NT2/D1 (cell line): ENCODE data around the gene TERT.

ENCODE experiments used
- DNase-seq: peaks from one replicate; pipeline ENCODE4 v3.0.0-alpha.2; 2011; ENCODE audit warnings: low read depth, low spot score
- H3K27me3 ChIP-seq: 2 replicates; pipeline ENCODE4 v1.6.0; 2011; ENCODE audit warnings: mild to moderate bottlenecking; ENCODE audit not compliant: insufficient read length, insufficient read depth
- H3K36me3 ChIP-seq: 2 replicates; pipeline ENCODE4 v1.6.1; 2011; ENCODE audit warnings: mild to moderate bottlenecking, low read length, mixed read lengths; ENCODE audit not compliant: insufficient read depth, insufficient read length
- H3K4me1 ChIP-seq: 2 replicates; pipeline ENCODE4 v1.5.1; 2011; ENCODE audit not compliant: insufficient read depth, insufficient read length
- H3K4me3 ChIP-seq: 2 replicates; pipeline ENCODE4 v1.5.1; 2011; ENCODE audit warnings: low read depth; ENCODE audit not compliant: insufficient read length
- H3K9ac ChIP-seq: 2 replicates; pipeline ENCODE4 v1.6.0; 2011; ENCODE audit warnings: low read depth; ENCODE audit not compliant: insufficient read length
- H3K9me3 ChIP-seq: 2 replicates; pipeline ENCODE4 v1.5.1; 2011; ENCODE audit warnings: mild to moderate bottlenecking, low read length; ENCODE audit not compliant: insufficient read depth
- SUZ12 ChIP-seq: IDR thresholded peaks from 2 replicates; pipeline ENCODE4 v1.6.1; 2011; ENCODE audit not compliant: insufficient read length, insufficient read depth; ENCODE audit errors: extremely low read depth
- YY1 ChIP-seq: IDR thresholded peaks from 2 replicates; pipeline ENCODE4 v1.6.1; 2011; ENCODE audit not compliant: insufficient read length, insufficient read depth
- ZNF274 ChIP-seq: IDR thresholded peaks from 2 replicates; pipeline ENCODE4 v1.6.1; 2011; ENCODE audit warnings: mild to moderate bottlenecking, low read depth, low read length

The TERT gene

GRCh38 chr5:1338506-1339070 is 43.7 kb upstream of the TERT start:
- H3K9ac ChIP-seq: no peak overlapping the region
- no peaks in the 10 kb centered on the region for H3K27me3 ChIP-seq
- DNase-seq: no peak
- no peaks in the 10 kb centered on the region for H3K4me1 ChIP-seq
- H3K36me3 ChIP-seq: peaks cover 89% of the 10 kb centered on the region
- TF ChIP-seq YY1: no peak
- no peak for TF ChIP-seq SUZ12
- TF ChIP-seq ZNF274: no peak
- no peaks in the 10 kb centered on the region for H3K9me3 ChIP-seq
- no peak overlapping the region for H3K4me3 ChIP-seq

DNA sequence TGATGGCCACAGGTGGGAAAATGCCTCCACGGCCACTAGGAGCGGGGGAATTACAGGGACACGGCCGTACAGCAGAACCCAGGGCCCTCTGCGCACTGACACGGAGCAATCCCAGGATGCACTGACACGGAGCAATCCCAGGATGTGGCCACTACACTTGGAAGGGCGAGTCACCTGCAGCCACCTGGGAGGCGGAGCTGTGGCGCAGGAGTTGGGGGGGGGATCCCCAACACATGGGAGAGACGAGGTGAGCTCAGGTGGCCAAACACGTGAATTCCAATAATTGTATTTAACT is 43.3 kb upstream of the TERT start:
- DNase-seq: no peak
- peaks cover 89% of the 10 kb centered on the region for H3K36me3 ChIP-seq
- TF ChIP-seq SUZ12 (no peak), YY1 (no peak), ZNF274 (no peak)
- no peak overlapping the region for H3K9ac ChIP-seq
- no peaks in the 10 kb centered on the region for H3K27me3 ChIP-seq
- no peak overlapping the region for H3K4me3 ChIP-seq
- no peaks in the 10 kb centered on the region for H3K4me1 ChIP-seq
- H3K9me3 ChIP-seq: no peaks in the 10 kb centered on the region

DNA sequence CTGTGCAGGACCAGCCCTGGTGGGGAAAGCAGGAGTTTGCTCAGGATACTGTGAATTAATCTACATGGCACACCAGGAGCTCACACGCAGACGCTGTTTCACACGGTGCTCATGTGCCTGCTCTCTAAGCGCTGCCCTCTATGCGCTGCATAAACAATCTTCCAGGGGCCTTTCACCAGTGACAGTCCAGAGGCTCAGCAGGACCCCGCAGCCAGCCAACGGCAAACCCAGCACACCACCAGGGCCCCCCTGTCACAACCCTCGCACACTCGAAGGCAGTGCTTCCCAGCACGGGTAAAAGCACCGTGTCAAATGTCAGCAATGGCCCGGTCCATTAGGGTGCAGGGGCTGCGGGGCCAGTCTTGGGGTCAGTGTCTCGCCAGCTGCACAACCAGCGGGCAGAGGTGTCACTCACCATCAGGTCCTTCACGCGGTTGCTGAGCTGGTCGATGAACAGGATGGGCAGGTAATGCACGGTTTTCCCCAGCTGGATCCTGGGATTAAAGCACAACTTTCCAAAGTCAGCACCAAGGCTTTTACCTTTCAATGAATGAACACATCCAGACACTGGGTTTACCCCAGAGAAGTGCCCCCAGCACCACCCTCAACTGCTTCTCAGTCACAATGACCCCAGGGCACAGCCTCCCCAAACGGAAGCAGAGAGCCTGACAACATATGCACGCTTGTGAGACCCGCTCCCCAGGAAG is 42.8 kb upstream of the TERT start:
- TF ChIP-seq ZNF274: no peak
- TF ChIP-seq YY1: no peak
- TF ChIP-seq SUZ12: no peak
- Histone ChIP-seq H3K4me1 (no peaks in the 10 kb centered on the region), H3K27me3 (no peaks in the 10 kb centered on the region), H3K36me3 (peaks cover 91% of the 10 kb centered on the region), H3K4me3 (no peak overlapping the region), H3K9ac (no peak overlapping the region), H3K9me3 (no peaks in the 10 kb centered on the region)
- no peak for DNase-seq

- Histone ChIP-seq H3K4me3 (no peak overlapping the region), H3K36me3 (peaks cover 91% of the 10 kb centered on the region), H3K4me1 (no peaks in the 10 kb centered on the region), H3K9ac (no peak overlapping the region), H3K27me3 (no peaks in the 10 kb centered on the region), H3K9me3 (no peaks in the 10 kb centered on the region)
- no peak for DNase-seq
- TF ChIP-seq SUZ12: no peak
- TF ChIP-seq YY1: no peak
- no peak for TF ChIP-seq ZNF274
Measured at GRCh38 chr5:1336749-1337488, 42.1 kb upstream of the TERT start.

DNA sequence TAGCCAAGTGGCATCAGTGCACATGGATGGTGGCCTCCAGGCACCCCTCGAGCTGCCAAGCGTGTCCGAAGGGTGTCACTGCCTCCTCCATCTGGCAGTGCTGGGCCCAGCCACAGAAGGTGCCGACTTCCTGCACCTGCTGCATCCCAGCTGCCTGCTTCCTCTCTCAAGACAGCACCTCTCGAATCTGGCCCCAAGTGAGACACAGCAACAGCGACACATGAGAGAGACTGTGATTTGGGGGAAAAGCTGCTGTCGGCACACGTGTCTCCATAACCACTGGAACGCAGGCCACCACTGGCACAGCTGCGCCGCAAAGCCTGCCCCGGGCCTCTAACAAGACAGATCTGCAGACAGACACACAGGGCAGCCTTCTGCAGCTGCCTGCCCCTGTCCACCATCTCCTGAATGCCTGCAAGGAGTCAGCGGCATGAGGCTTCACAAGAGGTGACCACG is 41.3 kb upstream of the TERT start:
- no peaks in the 10 kb centered on the region for H3K27me3 ChIP-seq
- H3K36me3 ChIP-seq: peaks cover 91% of the 10 kb centered on the region
- no peak overlapping the region for H3K4me3 ChIP-seq
- H3K9ac ChIP-seq: no peak overlapping the region
- H3K9me3 ChIP-seq: peaks cover under 1% of the 10 kb centered on the region; the same call in 1 of the 2 replicates
- no peaks in the 10 kb centered on the region for H3K4me1 ChIP-seq
- DNase-seq: no peak
- no peak for TF ChIP-seq SUZ12
- no peak for TF ChIP-seq YY1
- no peak for TF ChIP-seq ZNF274

DNA sequence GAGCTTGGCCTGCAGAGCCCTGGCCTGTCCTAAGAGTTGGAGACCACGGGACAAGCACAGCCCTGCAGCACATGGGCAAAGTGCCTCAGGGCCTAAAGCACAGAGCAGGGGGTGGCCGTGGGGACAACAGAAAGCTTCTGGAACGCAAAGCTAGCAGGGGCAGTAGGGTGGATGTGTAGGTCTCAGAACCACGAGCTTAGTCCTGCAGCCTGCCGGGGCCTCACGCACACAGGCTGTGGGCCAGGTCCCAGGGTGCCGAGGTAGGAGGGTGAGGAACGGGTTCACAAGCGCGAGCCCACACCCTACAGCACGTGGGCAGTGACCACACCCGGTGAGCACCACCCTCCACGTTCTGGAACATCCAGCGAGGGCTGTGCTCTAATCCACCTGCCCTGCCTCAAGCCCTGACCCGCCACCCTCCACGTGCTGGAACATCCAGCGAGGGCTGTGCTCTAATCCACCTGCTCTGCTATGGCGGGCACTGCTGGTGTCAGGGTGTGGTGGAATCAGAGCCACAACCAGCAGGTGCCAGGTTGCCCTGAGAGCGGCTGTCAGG is 40.8 kb upstream of the TERT start:
- no peak overlapping the region for H3K4me3 ChIP-seq
- no peaks in the 10 kb centered on the region for H3K4me1 ChIP-seq
- no peak for TF ChIP-seq YY1
- no peak for TF ChIP-seq ZNF274
- TF ChIP-seq SUZ12: no peak
- H3K36me3 ChIP-seq: peaks cover 92% of the 10 kb centered on the region
- no peaks in the 10 kb centered on the region for H3K27me3 ChIP-seq
- no peak overlapping the region for H3K9ac ChIP-seq
- DNase-seq: no peak
- H3K9me3 ChIP-seq: peaks cover 6% of the 10 kb centered on the region; the same call in 1 of the 2 replicates

- Histone ChIP-seq H3K36me3 (peaks cover 92% of the 10 kb centered on the region), H3K4me3 (no peak overlapping the region), H3K9ac (no peak overlapping the region), H3K27me3 (no peaks in the 10 kb centered on the region), H3K4me1 (no peaks in the 10 kb centered on the region), H3K9me3 (peaks cover 12% of the 10 kb centered on the region; the same call in 1 of the 2 replicates)
- TF ChIP-seq SUZ12: no peak
- TF ChIP-seq YY1: no peak
- TF ChIP-seq ZNF274: no peak
- no peak for DNase-seq
Measured at GRCh38 chr5:1334831-1335539, 40.1 kb upstream of the TERT start.
